ENCODE measurements around the gene SGMS2. TPM values are rescaled to one million over a fixed set of nuclear protein-coding genes. Genes with fewer than 3 reads are reported as not detected.

The SGMS2 gene
- total RNA-seq: 5.4 TPM

DNA sequence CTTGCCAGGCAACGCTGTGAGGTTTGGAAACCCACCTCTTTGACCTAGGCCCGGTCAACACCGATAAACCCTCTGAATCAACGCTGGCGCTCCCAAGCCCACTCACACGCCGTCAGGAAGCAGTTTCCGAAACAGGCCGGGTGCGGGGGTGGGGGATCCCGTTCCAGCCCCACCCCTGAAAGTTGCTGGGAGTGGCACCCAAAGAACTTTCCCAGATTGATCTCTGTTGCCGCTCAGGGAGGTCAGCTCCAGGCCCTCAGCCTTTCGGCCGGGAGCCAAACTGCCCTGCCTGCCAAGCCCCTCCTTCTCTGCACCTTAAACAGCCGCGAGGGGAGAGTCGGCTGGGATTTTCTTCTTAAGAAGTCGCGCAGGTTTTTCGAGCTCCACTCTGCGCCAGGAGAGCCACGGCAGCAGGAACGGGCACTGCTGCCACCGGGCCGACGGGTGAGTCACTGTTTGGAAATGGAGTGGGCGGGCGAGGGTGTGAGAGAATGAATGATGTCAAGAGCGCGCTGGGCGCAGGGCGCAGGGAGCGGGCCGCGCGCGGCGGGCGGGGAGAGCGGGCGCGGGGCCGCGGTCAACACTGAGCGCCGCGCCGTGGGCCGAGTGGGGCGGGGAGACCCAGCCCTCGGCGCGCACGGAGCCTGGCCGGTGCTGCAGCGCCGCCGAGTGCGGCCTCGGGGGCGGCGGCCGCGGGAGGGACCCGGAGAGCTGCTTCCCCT, at the start of gene SGMS2:
Gene SGMS2 (plus strand): TSS at position 583 of the 722 bp plus-strand sequence. CDS start 70,622 bp downstream, outside the sequence.
- DNase-seq (ENCODE audit: low read depth in 2 of 3, low spot score in 2 of 3): peak in 2 of 3 donors; percentile 83 to 84

DNA sequence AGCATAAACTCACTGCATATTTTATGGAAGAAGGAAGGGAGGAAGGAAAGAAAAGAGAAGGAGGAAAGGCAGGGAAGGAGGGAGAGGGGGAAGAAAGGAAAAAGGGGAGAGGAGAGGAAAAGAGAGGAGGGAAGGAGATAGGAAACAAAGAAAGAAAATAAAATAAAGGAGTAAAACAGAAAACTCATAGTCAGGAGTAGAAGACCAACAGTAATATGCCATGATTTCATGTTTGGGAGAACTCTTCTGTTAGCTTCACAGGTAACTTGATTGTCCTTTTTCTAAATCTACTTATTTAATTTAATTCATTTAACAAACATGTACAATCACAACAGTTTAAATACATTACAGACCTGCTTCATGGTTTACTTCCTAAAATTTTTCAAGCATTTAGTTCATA, 46.8 kb upstream of the SGMS2 start:
- no peak for DNase-seq (ENCODE audit: low read depth in 2 of 3, low spot score in 2 of 3)

DNA sequence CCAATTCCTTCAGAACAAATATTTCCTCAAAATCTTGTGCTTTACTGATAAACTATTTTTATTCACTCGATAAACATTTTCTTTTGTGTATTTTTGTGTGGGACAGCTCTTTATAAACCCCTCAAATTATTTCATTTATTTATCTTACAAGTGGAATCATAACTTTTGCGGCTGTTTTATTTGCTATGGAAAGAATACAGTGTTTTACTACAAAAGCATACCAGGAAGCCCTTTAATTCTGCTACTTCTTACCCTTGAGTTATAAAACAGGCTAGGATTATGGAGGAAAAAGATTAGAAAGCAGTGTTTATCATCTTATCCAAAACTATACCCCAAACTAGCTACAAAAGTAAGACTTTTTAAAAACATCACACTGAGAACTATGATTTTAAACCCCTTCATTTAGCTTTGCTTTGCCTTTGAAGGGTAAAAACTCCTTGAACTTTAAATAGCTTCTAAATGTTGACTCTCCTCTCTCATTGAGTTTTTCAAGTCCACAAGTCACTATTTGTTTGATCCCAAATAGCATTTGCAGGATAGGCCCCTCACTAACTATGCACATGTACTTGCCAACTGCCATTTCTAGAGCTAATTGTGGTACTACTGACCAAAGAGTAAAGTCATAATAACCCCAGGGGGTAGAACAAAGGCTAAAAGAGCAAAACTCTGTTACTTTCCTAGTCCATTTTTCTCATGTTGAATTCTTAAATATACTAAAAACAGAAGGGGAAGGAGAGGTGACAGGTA, 45.8 kb upstream of the SGMS2 start:
- no peak for DNase-seq (ENCODE audit: low read depth in 2 of 3, low spot score in 2 of 3)

DNA sequence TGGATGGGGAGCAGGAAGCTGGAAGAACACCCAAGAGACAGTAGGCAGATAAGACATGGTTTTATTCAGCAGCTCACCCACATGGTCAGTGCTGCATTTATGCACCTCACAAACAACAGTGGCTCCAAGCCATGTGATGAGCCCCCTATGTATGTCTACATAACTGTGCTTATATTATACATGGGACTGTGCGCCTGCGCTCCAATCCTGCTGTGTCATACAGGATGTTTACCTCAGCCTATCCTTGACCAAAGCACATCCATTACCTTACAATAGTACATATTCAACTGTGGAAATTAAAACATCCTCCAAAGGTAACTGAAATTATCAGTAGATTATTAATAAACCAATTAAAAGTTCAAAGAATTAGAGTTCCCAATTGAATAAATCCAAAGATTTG, 44.1 kb upstream of the SGMS2 start:
- peak in 2 of 3 donors; percentile 36 to 44 for DNase-seq (ENCODE audit: low read depth in 2 of 3, low spot score in 2 of 3)

DNA sequence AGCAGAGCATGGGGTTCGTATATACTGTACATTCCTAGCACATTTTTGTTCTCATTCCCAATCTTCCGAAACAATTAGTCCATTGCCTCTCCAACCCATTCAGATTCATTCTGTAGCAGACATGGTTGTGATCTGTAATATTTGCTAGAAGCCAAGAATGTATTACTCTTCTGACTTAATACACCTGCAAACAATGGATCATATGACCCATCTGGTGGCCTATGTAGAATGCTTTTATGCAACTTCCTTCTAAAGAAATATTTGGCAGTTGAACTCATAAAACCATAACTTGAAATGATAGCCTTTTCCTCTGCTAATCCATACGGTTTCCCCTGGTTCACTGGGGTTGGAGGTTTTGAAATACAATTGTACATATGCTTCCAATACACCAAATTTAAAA, 32.8 kb upstream of the SGMS2 start:
- DNase-seq (ENCODE audit: low read depth in 2 of 3, low spot score in 2 of 3): no peak

DNA sequence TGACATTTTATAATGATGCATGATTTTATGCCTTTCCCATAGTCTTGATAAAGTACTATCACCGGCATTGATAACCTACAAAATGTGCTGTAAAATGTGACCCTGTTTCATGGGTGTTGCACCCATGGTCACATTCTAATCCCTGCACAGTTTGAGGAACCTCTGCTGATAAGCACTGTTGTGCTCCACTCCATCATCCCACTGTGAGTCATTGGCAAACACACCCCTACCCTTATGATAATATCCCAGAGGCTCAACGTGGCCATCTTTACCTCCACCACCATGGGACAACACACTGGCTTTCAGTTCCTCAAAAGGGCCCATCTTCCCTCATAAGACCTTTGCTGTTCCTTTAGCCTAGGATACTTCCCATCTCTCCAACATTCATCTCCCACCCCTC, 32.0 kb upstream of the SGMS2 start:
- DNase-seq (ENCODE audit: low read depth in 2 of 3, low spot score in 2 of 3): no peak

DNA sequence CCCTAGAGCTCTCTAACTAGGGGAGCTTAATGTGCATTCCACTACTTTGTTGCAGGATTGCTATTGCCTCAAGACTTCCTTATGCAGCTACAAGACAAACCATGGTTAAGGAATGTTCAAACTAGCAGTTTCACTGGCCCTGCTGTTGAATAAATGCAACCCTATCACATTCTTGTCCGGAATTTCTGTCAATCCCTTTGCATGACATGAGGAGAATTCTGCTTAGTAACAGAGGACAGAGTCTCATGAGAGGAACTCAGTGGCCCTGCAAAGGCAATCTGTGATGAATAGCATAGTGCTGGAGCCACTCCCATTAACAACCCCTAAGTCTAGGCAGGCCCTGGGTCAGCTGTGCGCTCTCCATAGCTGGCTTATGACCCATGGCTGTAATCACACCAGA, 30.7 kb upstream of the SGMS2 start:
- no peak for DNase-seq (ENCODE audit: low read depth in 2 of 3, low spot score in 2 of 3)

DNA sequence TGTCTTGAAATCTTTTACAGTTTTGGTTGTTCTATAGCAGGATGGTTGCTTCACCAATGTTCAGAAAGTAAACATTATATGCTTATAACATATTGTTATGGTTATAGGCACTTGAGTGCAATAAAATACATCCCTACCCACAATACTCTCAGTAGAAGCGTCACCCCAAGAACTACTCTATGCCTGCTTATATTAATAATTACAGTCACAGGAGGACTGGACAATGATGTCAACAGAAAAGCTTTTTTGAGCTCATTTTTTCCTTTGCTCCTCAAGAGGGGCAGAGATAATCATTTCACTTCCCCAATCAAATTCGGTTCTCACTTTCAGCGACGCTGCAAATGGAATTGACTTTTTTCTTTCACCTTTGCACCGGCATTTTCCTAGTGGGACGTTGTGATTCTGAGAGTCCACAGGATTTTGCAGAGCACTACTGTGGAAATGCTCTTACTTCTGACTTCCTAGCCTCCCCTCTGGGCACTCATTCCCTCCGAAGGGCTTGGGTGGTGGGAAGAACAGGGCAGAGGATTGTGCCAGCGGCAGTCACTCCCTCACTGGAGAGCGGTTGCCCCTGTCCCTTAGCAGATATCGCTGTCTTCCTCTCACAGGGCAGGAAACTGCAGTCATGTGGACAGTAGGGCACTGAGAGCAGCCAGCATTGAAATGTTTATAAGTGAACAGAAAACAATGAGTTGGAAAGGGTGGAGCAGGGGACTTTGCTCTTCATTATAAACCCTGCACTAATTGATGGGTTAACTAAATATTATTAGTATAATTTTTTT, 24.9 kb upstream of the SGMS2 start:
- peak in 1 of 3 donors; percentile 40 for DNase-seq (ENCODE audit: low read depth in 2 of 3, low spot score in 2 of 3)

DNA sequence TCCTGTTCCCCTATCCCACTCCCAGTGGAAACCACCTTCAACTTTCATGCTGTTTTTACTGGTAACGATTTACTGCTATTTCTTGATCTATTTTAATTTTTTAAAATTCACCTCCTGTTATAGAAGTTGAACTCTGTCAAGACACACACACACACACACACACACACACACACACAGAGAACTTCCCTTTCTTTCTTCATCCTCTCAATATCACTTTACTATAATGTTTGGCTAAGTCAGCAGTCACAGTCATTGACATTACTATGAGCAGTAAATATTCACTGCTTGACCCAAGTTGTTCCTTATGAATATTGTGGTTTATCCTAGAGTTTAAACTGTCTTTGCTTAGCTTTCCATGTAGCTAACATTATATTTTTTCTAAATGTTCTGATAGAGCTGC, 24.0 kb upstream of the SGMS2 start:
- DNase-seq (ENCODE audit: low read depth in 2 of 3, low spot score in 2 of 3): peak in 2 of 3 donors; percentile 34 to 81

DNA sequence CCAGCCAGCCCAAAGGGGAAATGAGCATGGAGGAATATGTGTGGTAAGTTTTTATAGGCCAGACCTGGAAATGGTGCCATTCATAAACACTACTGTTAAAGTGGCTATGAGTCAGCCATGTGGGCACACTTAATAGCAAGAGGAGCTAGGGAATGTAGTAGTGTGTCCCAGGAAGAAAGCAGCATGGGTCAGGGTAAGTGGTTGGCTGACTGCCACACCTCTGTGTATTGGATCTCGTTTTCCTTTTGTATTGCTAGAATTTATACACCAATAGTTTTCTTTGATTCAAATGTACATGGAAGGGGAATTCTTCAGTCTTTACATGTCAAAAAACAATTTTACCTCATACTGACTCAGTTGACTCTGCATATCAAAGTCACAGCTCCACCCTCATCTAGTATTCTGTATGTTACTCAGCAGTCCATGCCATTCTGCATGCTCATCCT, 22.9 kb upstream of the SGMS2 start:
- DNase-seq (ENCODE audit: low read depth in 2 of 3, low spot score in 2 of 3): no peak

DNA sequence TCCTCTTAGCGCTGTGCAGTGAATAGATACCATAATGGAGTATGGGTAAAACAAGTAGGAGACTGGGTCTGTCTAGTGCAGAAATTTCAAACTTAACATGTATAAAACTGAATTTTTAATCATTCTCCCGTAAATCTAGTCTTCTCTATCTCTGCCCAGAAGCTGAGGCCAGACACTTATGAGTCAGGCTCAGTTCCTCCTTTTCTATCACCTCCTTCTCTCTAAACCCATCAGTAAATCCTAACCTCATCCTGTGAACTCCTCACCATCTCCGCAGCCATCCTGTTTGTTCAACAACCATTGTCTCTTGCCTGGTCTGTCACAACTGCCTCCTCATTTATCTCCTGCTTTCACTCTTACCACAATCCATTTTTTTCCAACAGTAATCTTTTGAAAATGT, 19.8 kb upstream of the SGMS2 start:
- DNase-seq (ENCODE audit: low read depth in 2 of 3, low spot score in 2 of 3): no peak

DNA sequence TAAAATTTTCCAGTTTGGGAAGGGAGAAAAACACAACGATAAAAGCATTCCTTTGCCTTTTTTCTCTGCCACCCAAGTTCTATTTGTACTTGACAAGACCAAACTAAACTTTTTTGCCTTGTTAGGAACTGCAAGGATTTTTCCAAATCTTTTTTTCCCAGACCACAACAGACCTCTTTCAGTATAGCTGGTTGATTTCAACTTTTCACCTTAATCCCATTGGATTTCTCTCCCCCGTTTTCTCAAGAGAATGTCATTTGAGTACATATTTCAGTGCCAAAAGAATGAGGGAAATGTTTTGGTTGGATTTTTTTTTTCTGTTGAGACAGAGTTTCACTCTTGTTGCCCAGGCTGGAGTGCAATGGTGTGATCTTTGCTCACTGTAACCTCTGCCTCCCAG, 18.5 kb upstream of the SGMS2 start:
- DNase-seq (ENCODE audit: low read depth in 2 of 3, low spot score in 2 of 3): no peak

DNA sequence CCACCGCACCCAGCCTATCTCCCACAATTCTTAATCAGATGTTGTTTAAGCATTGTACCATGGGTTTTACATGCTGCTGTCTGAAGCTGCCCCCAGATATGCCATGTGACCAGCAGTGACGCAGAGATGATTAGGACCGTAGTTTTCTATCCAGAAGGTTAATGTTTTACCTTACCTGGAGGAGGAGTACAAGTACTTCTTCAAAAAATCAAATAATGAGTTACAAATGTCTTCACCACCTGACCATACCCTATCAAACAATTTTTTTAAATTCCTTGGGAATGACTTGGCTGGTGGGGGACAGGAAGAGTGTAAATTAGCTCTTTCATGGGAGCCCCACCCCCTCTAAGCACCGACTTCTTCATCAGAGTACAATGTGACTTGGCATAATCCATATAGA, 16.2 kb upstream of the SGMS2 start:
- DNase-seq (ENCODE audit: low read depth in 2 of 3, low spot score in 2 of 3): no peak

DNA sequence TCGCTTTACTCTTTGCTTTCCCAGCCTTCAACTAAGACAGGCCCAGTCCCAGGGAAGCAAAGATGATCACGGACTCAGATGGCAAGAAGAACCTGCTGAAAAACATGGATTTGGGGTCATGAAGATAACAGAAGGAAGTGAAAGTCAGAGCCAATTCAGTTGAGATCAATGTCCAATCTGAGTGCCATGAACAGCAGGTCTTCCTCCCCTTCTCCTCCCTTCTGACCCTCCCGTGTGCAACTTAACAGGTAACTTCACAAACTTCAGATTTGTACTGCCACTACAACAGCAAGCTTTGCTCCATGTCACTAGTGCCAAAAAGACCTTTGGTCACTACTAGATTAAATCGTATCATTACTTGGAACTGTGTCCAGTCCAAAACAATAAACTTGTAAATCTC, 15.5 kb upstream of the SGMS2 start:
- no peak for DNase-seq (ENCODE audit: low read depth in 2 of 3, low spot score in 2 of 3)

DNA sequence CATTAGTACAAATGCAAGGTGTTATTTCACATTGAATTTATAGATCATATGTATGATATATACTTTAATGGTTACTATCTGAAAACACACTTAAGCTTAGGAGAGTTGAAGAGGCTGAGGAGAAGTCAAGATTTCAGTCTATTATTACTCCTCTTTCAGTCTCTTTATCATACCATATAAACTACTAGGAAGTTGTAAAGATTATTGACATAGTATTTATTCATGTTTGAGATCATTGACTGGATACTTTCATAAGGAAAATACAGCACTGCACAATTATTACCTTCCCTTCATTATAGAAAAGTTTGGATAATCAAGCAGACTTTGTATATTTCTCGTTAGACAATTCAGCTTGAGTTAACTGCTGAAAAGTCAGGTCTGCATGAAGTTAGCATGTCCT, 10.0 kb upstream of the SGMS2 start:
- no peak for DNase-seq (ENCODE audit: low read depth in 2 of 3, low spot score in 2 of 3)

DNA sequence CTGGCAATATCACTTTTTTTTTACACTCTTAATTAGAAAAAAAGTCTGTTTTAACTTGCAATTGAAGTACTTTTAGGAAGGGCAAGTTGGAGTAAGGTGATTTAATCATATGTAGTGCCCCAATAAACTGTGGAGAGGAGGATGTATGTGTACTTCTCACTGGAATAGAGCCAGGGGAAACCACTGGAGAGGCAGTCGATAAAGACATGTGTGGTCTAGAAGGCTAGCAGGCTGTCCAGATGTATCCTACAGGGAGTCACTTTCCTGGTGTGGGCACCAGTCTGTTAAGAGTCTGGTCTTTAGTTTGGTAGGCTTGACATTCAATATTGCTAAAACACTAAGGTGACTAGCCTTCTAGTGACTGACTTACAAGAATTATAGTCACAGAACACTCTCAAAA, 9.6 kb upstream of the SGMS2 start:
- DNase-seq (ENCODE audit: low read depth in 2 of 3, low spot score in 2 of 3): peak in 2 of 3 donors; percentile 83 to 94

DNA sequence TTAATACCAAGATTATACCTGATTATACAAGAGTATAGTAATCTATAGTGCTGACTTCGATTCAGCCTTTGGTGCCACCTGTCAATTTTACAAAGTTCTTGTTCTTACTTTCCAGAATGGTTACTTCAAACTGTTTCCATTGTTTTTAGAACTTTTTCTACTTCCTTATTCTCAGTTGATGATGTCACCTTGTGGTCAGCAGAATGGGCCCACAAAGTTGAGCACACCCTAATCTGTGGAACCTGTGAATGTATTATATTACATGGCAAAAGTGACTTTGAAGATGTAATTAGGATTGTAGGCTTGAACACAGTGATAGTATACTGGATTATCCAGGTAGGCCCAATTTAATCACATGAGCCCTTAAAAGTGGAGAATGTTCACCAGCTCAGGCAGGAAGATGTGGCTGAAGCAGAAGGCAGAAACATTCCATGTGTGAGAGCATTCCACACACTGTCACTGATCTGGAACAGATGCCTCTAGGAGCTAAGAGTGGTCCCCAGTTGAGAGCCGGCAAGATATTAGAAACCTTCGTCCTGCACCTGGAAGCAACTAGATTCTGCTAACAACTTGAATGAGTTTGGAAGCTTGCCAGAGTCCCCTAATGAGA, 6.3 kb upstream of the SGMS2 start:
- DNase-seq (ENCODE audit: low read depth in 2 of 3, low spot score in 2 of 3): peak in 1 of 3 donors; percentile 69

DNA sequence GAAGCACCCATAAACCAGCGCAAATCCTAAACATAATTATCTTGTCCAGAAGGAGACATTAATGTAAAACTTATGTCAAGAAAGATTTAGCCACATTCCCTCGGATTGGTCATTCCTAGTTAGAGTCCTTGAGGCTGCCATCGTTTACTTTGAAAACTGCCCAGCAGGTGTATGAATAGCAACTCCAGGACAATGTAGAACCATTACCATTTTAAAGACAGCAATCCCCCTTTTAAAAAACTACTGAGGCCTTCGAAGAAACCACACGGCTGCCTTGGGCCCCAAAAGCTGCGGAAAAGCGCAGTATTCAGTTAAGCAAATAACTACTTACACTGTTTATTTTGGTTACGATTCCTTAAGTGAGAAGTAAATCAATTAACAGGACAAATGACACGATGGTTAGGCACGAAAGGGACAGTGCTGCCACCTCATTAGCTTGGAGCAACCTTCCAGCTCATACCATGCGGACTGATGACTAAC, 822 bp upstream of the SGMS2 start:
- no peak for DNase-seq (ENCODE audit: low read depth in 2 of 3, low spot score in 2 of 3)

DNA sequence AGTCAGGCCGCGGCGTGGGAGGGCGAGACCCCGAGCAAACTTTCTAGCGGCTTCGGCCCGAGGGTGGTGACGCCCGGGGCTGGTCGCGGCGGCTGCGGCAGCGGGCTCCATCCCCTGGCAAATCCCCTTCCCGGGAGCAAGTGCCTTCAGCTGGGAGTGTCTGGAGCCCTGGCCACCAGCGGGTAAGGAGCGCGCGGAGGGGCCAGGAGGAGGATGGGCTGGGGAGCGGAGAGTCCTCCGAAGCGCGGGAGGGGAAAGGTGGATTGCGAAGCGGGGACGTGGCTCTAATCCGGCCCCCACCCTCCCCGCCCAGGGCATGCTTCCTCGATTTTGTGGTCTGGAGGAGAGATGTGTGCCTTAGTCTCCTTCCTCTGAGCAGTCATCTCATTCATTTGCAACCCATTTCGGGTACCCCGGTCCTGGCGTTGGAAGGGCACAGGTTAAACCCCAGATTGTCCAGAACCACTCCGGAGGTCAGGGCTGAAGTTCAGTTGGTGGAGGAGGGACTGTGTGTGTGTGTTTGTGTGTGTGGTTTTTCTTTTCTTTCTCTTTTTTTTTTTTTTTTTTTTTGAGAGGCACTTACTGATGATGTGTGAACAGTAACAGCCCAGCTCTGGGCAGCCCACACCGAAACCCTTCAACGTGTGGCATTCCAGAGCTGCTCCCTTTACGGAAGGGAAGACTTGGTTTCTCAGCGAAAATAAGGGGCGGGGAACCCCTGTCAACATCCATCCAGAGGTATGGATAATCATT, 516 bp downstream of the SGMS2 start:
- DNase-seq (ENCODE audit: low read depth in 2 of 3, low spot score in 2 of 3): peak in 2 of 3 donors; percentile 39 to 54

DNA sequence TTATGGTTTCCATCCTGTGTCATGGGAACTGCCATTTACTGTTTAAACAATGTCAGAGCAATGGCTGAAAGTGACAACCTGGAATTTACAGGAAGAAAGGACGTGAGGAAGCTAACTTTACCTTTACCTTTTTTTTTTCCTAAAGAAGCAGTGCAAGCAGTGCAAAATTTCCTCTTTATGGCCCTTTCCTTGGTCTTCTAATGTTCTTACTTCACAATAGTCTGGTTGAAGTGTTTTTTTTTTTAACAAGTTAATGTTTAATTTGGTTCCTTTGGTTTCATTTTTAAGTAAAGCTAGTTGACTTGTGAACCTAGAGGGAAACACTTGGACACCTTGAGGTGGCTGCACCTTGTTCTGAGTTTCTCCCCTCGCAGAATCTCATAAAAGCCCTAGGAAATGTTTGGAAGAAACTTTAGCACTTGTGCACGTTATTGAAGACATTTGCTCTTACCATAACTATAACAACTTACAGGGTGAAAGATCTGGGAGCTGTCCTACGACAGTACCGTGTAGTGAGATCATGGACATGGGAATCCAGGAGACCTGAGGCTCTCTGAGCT, 1.8 kb downstream of the SGMS2 start:
- no peak for DNase-seq (ENCODE audit: low read depth in 2 of 3, low spot score in 2 of 3)

All from hematopoietic multipotent progenitor cell (in vitro differentiated cells).